ENCODE data around the gene OXCT1.
"Not testable (repeated sequence)": the region's sequence is repeated elsewhere in the genome, so short reads cannot be mapped to it uniquely, and the experiment has no call there.

The OXCT1 gene

DNA sequence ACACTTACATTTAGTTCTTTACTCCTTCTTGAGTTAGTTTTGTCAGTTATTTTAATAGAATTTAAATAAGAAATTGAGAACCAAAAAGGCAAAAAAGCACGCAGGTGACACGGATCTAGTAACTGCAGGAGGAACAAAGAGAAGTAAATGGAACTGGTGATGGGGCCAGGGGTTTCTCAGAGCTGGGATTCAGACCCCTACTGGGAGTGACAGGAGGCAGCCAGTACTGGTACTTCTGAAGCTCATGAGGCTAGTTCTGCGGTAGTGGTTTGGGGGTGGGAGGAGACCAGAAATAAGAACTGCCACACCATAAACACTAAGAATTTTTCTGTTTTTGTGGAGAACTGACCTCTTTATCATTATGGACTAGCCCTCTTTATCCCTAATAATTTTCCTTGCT is 48.2 kb downstream of the OXCT1 start:
- no peaks in the 10 kb centered on the region for H3K27me3 ChIP-seq
- peaks cover 5 to 56% (median 21%) of the 10 kb centered on the region in 11 experiments; a peak in 17 of 22 replicates for H3K36me3 ChIP-seq
- no peak overlapping the region for H3K4me3 ChIP-seq
- H3K4me2 ChIP-seq, result no peak overlapping the region
- H3K9me3 ChIP-seq (replicated peaks in 1 of 11), result no peaks in the 10 kb centered on the region
- H3K9ac ChIP-seq, result no peak overlapping the region
- no peaks in the 10 kb centered on the region for H4K20me1 ChIP-seq
- H3K27ac ChIP-seq, result no peak overlapping the region
- no peak for TF ChIP-seq Cebpa-rat (IDR thresholded peaks at IDR 0.05)
- peaks cover 0 to 6% (median 0%) of the 10 kb centered on the region in 10 experiments; a peak in 2 of 20 replicates for H3K4me1 ChIP-seq

DNA sequence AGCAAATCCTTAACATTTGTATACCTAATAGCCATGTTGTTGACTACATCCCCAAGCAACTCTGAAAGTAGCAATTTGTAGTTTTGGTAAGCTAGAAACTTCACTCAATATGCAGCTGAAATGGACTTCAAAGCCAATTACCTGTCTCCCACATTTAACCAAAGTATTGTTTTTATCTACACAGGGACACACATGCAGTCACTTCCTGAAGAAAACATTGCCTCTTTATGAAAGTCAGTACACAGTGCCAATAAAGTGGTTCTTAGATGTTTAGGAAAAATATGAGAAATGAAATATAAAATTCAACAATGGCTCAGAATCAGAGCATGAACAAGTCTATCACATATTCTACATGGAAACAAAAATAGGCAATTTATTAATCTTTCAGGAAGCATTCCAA is 49.2 kb downstream of the OXCT1 start:
- Histone ChIP-seq H3K9ac (no peak overlapping the region), H3K27me3 (no peaks in the 10 kb centered on the region), H3K9me3 (replicated peaks in 1 of 11) (no peaks in the 10 kb centered on the region), H3K36me3 (peaks cover 0 to 46% (median 13%) of the 10 kb centered on the region in 11 experiments; a peak in 11 of 22 replicates), H4K20me1 (no peaks in the 10 kb centered on the region), H3K4me2 (no peak overlapping the region), H3K4me1 (peaks cover 0 to 6% (median 0%) of the 10 kb centered on the region in 10 experiments; a peak in 2 of 20 replicates), H3K27ac (no peak overlapping the region), H3K4me3 (no peak overlapping the region)
- TF ChIP-seq Cebpa-rat (IDR thresholded peaks at IDR 0.05), result no peak

- TF ChIP-seq Cebpa-rat (IDR thresholded peaks at IDR 0.05), result peak in 1 of 11 experiments; percentile 61; a peak in 1 of 22 replicates
- Histone ChIP-seq H3K4me3 (no peak overlapping the region), H3K27ac (no peak overlapping the region), H3K9ac (no peak overlapping the region), H3K4me2 (no peak overlapping the region), H4K20me1 (no peaks in the 10 kb centered on the region), H3K9me3 (replicated peaks in 1 of 11) (no peaks in the 10 kb centered on the region), H3K27me3 (no peaks in the 10 kb centered on the region), H3K36me3 (peaks cover 0 to 37% (median 9%) of the 10 kb centered on the region in 11 experiments; a peak in 11 of 22 replicates), H3K4me1 (peaks cover 0 to 6% (median 0%) of the 10 kb centered on the region in 10 experiments; a peak in 2 of 20 replicates)
Measured at GRCh38 chr5:41820150-41820549, 50.1 kb downstream of the OXCT1 start.

DNA sequence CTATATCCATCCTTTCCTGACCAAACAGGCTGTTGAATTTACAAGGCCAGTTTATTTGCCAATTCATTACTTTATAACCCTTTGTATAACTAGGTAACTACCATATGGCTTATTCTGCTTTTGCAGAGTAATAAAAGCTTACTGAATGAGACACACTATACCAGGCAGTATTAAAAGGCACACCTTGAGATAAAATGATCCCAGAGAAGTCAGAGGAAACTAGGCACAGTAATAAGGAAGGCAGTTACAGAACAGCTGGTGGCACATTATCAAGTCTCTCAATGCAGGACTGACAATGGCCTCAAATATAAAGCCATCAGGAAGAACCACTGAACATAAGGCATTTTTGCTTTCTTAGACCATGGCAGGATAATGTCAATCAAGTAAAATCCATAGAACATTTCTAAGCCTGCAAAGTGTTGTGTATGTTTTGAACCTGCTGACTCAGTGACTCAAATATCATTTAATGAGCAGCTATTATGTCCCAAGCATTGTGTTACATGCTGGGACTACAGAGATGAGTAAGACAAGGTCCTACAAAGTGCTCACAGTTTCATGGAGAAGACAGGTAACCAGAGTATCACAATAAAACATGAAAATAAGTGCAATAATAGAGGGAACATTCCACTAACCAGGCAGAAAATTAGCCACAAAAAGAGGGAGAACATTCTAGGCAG is 52.5 kb downstream of the OXCT1 start:
- Histone ChIP-seq H3K9ac (no peak overlapping the region), H3K27ac (no peak overlapping the region), H3K4me3 (no peak overlapping the region), H3K4me2 (no peak overlapping the region), H4K20me1 (no peaks in the 10 kb centered on the region), H3K27me3 (no peaks in the 10 kb centered on the region), H3K9me3 (replicated peaks in 1 of 11) (no peaks in the 10 kb centered on the region; a peak in 1 of 22 replicates), H3K36me3 (peaks cover 0 to 24% (median 9%) of the 10 kb centered on the region in 11 experiments; a peak in 6 of 22 replicates), H3K4me1 (peaks cover 0 to 6% (median 0%) of the 10 kb centered on the region in 10 experiments; a peak in 2 of 20 replicates)
- TF ChIP-seq Cebpa-rat (IDR thresholded peaks at IDR 0.05), result no peak

GRCh38 chr5:41815663-41816229 is 54.5 kb downstream of the OXCT1 start:
- Histone ChIP-seq H3K27ac (no peak overlapping the region), H3K4me3 (no peak overlapping the region), H3K27me3 (no peaks in the 10 kb centered on the region), H3K36me3 (peaks cover 0 to 17% (median 1%) of the 10 kb centered on the region in 11 experiments; a peak in 3 of 22 replicates), H3K9me3 (replicated peaks in 1 of 11) (no peaks in the 10 kb centered on the region; a peak in 1 of 22 replicates), H4K20me1 (no peaks in the 10 kb centered on the region), H3K9ac (no peak overlapping the region), H3K4me2 (no peak overlapping the region), H3K4me1 (peaks cover 0 to 6% (median 0%) of the 10 kb centered on the region in 10 experiments; a peak in 2 of 20 replicates)
- TF ChIP-seq Cebpa-rat (IDR thresholded peaks at IDR 0.05), result no peak

- H3K27ac ChIP-seq, result no peak overlapping the region
Measured at GRCh38 chr5:41815261-41815660, 55.0 kb downstream of the OXCT1 start.

DNA sequence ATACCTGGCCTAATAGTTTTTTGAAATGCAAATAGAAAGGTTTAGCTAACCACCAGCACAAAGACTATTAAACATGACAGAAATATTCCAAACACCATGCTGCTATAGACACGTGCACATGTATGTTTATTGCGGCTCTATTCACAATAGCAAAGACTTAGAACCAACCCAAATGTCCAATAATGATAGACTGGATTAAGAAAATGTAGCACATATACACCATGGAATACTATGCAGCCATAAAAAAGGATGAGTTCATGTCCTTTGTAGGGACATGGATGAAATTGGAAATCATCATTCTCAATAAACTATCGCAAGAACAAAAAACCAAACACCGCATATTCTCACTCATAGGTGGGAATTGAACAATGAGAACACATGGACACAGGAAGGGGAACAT is 55.9 kb downstream of the OXCT1 start:
- not testable (repeated sequence) for H3K27ac ChIP-seq; H3K4me1 ChIP-seq; H3K9ac ChIP-seq; H3K4me2 ChIP-seq; H3K9me3 ChIP-seq (replicated peaks in 1 of 11); H3K27me3 ChIP-seq; H4K20me1 ChIP-seq; H3K4me3 ChIP-seq
- peaks cover 0 to 17% (median 0%) of the 10 kb centered on the region in 11 experiments; a peak in 5 of 22 replicates for H3K36me3 ChIP-seq

More at GRCh38 chr5:41815261-41815660, 55.0 kb downstream of the OXCT1 start:
- Histone ChIP-seq H3K9me3 (replicated peaks in 1 of 11) (no peaks in the 10 kb centered on the region; a peak in 1 of 22 replicates), H3K36me3 (peaks cover 0 to 17% (median 0%) of the 10 kb centered on the region in 11 experiments; a peak in 5 of 22 replicates), H3K4me2 (no peak overlapping the region), H3K9ac (no peak overlapping the region), H3K4me3 (no peak overlapping the region), H4K20me1 (no peaks in the 10 kb centered on the region), H3K27me3 (no peaks in the 10 kb centered on the region), H3K4me1 (peaks cover 0 to 6% (median 0%) of the 10 kb centered on the region in 10 experiments; a peak in 2 of 20 replicates)
- TF ChIP-seq Cebpa-rat (IDR thresholded peaks at IDR 0.05), result no peak

DNA sequence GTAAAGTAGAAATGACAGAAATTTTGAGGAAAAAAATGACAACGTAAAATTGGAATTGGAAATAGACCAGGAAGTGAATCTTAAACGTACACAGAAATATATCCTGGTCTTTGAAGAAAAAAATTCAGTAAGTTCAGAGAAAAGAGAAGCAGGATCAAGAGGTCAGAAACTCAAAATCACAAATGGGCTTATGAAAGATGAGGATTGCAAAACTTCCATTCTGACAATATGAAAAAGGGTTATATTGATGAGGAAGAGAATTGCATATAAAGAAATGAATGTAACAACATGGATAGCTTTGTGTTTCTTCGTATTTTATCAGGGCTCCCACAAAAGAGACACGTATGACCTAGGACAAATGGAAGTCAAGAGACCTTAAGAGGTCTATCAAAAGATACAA is 58.1 kb downstream of the OXCT1 start:
- no peak overlapping the region for H3K9ac ChIP-seq
- no peak overlapping the region for H3K4me3 ChIP-seq
- H3K27me3 ChIP-seq, result no peaks in the 10 kb centered on the region
- no peak overlapping the region for H3K27ac ChIP-seq
- TF ChIP-seq Cebpa-rat (IDR thresholded peaks at IDR 0.05), result no peak
- no peaks in the 10 kb centered on the region; a peak in 1 of 22 replicates for H3K9me3 ChIP-seq (replicated peaks in 1 of 11)
- no peaks in the 10 kb centered on the region for H3K4me1 ChIP-seq
- peaks cover under 1 to 30% (median 11%) of the 10 kb centered on the region in 11 experiments; a peak in 21 of 22 replicates for H3K36me3 ChIP-seq
- no peak overlapping the region for H3K4me2 ChIP-seq
- H4K20me1 ChIP-seq, result no peaks in the 10 kb centered on the region

- no peak overlapping the region for H3K4me3 ChIP-seq
- H3K27ac ChIP-seq, result no peak overlapping the region
- no peaks in the 10 kb centered on the region for H3K4me1 ChIP-seq
- no peaks in the 10 kb centered on the region for H4K20me1 ChIP-seq
- no peak overlapping the region for H3K4me2 ChIP-seq
- TF ChIP-seq Cebpa-rat (IDR thresholded peaks at IDR 0.05), result no peak
- H3K9me3 ChIP-seq (replicated peaks in 1 of 11), result no peaks in the 10 kb centered on the region
- H3K27me3 ChIP-seq, result no peaks in the 10 kb centered on the region
- no peak overlapping the region for H3K9ac ChIP-seq
- H3K36me3 ChIP-seq, result peaks cover 24 to 57% (median 39%) of the 10 kb centered on the region in 11 experiments
Measured at GRCh38 chr5:41809128-41809527, 61.1 kb downstream of the OXCT1 start.

Measured in BLaER1 treated with 17β-estradiol and CSF1 and Interleukin-3, amounts not matched to agents 10 nM and 100 nM (cell line).